ENCODE results near the gene MCC. TPM values are rescaled to one million over a fixed set of nuclear protein-coding genes. Genes with fewer than 3 reads are reported as not detected.

The MCC gene
- total RNA-seq, 1 donor from 2014 or later, result 22.7 TPM

DNA sequence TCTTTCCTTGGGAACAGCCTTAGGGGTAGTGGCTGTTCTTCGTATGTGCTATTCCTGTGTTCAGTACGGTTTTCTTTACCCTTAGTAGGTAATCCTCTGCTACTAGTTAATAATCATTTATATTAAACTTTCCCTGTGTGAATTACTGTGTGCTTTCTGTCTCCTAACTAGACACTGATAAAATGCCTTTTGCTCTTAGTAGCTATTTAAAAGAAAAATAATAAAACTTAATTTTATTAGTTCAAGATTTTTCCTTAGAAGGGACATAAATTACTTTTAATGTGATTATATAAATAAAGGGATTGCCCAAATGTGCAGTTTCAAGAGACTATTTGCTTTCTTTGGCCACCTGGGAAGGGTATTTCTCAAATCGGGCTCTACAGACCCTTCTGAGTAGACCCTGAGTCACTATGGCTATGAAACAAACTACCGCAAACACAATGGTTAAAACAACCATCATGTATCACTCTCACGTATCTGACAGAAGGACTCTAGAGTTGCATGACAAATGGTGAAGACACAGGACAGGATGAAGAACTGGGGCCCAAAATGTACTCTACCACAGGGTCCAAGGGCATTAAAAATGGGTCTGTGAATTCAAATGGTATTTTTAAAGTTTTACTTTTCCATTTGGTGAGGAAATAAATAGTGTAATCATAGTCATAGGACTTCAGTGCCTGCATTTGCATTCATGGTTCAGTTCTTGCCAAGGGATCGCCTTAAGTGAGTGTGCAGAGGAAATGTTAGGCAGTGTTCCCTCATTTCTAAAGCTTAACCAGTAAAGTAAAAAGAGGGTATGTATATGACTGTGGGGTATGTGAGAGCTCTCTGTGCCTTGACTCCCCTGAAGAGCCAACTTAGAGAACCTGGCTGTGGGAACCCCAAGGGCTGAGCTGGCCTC is 150.5 kb downstream of the MCC start:
- peaks cover 4% of the 10 kb centered on the region for H3K4me1 Mint-ChIP-seq (ENCODE audit: unreplicated experiment)
- no peak overlapping the region for H3K27ac Mint-ChIP-seq (ENCODE audit: unreplicated experiment)
- H3K36me3 Mint-ChIP-seq (ENCODE audit: low read depth, unreplicated experiment), result no peaks in the 10 kb centered on the region
- TF ChIP-seq, protein P1, sequence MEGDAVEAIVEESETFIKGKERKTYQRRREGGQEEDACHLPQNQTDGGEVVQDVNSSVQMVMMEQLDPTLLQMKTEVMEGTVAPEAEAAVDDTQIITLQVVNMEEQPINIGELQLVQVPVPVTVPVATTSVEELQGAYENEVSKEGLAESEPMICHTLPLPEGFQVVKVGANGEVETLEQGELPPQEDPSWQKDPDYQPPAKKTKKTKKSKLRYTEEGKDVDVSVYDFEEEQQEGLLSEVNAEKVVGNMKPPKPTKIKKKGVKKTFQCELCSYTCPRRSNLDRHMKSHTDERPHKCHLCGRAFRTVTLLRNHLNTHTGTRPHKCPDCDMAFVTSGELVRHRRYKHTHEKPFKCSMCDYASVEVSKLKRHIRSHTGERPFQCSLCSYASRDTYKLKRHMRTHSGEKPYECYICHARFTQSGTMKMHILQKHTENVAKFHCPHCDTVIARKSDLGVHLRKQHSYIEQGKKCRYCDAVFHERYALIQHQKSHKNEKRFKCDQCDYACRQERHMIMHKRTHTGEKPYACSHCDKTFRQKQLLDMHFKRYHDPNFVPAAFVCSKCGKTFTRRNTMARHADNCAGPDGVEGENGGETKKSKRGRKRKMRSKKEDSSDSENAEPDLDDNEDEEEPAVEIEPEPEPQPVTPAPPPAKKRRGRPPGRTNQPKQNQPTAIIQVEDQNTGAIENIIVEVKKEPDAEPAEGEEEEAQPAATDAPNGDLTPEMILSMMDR (IDR thresholded peaks at IDR 0.05; ENCODE audit: unreplicated experiment), result no peak
- H3K9me3 Mint-ChIP-seq (ENCODE audit: unreplicated experiment), result no peaks in the 10 kb centered on the region
- no peak for DNase-seq (ENCODE audit: low spot score)
- H3K4me3 Mint-ChIP-seq (ENCODE audit: unreplicated experiment), result no peak overlapping the region
- no peaks in the 10 kb centered on the region for H3K27me3 Mint-ChIP-seq (ENCODE audit: unreplicated experiment)

GRCh38 chr5:113336975-113337374 is 151.3 kb downstream of the MCC start:
- Mint-ChIP-seq H3K4me1 (ENCODE audit: unreplicated experiment) (peaks cover 4% of the 10 kb centered on the region), H3K27ac (ENCODE audit: unreplicated experiment) (no peak overlapping the region), H3K27me3 (ENCODE audit: unreplicated experiment) (no peaks in the 10 kb centered on the region), H3K9me3 (ENCODE audit: unreplicated experiment) (no peaks in the 10 kb centered on the region), H3K4me3 (ENCODE audit: unreplicated experiment) (no peak overlapping the region), H3K36me3 (ENCODE audit: low read depth, unreplicated experiment) (no peaks in the 10 kb centered on the region)
- TF ChIP-seq, protein P1 (IDR thresholded peaks at IDR 0.05; ENCODE audit: unreplicated experiment), result no peak
- peak; percentile 30 for DNase-seq (ENCODE audit: low spot score)

GRCh38 chr5:113333411-113333810 is 154.8 kb downstream of the MCC start:
- H3K36me3 Mint-ChIP-seq (ENCODE audit: low read depth, unreplicated experiment), result no peaks in the 10 kb centered on the region
- no peaks in the 10 kb centered on the region for H3K9me3 Mint-ChIP-seq (ENCODE audit: unreplicated experiment)
- no peak overlapping the region for H3K4me3 Mint-ChIP-seq (ENCODE audit: unreplicated experiment)
- DNase-seq (ENCODE audit: low spot score), result no peak
- no peak overlapping the region for H3K27ac Mint-ChIP-seq (ENCODE audit: unreplicated experiment)
- H3K4me1 Mint-ChIP-seq (ENCODE audit: unreplicated experiment), result peaks cover 10% of the 10 kb centered on the region
- TF ChIP-seq, protein P1 (IDR thresholded peaks at IDR 0.05; ENCODE audit: unreplicated experiment), result no peak
- H3K27me3 Mint-ChIP-seq (ENCODE audit: unreplicated experiment), result no peaks in the 10 kb centered on the region

DNA sequence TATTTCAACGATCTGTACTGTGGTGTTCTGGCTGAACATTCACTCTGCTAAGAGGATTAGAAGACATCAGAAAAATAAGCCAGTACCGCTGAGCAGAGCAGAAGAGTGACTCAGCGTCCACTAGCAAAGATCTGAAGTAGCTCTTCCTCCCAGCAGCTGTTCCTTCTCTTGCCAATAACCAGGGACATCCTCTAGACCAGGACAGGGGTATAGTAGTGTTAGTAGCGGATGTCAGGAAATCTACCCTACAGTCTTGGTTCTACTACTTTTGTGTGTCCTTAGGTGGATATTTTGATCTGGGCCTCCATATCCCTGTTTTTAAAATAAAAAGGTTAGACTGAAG is 157.1 kb downstream of the MCC start:
- TF ChIP-seq, protein P1 (IDR thresholded peaks at IDR 0.05; ENCODE audit: unreplicated experiment), result no peak
- Mint-ChIP-seq H3K4me3 (ENCODE audit: unreplicated experiment) (no peak overlapping the region), H3K27ac (ENCODE audit: unreplicated experiment) (no peak overlapping the region), H3K36me3 (ENCODE audit: low read depth, unreplicated experiment) (no peaks in the 10 kb centered on the region), H3K4me1 (ENCODE audit: unreplicated experiment) (peaks cover 10% of the 10 kb centered on the region), H3K27me3 (ENCODE audit: unreplicated experiment) (no peaks in the 10 kb centered on the region), H3K9me3 (ENCODE audit: unreplicated experiment) (no peaks in the 10 kb centered on the region)
- DNase-seq (ENCODE audit: low spot score), result no peak

GRCh38 chr5:113330533-113331208 is 157.6 kb downstream of the MCC start:
- Mint-ChIP-seq H3K27ac (ENCODE audit: unreplicated experiment) (no peak overlapping the region), H3K4me1 (ENCODE audit: unreplicated experiment) (peaks cover 10% of the 10 kb centered on the region), H3K27me3 (ENCODE audit: unreplicated experiment) (no peaks in the 10 kb centered on the region), H3K4me3 (ENCODE audit: unreplicated experiment) (no peak overlapping the region), H3K9me3 (ENCODE audit: unreplicated experiment) (no peaks in the 10 kb centered on the region), H3K36me3 (ENCODE audit: low read depth, unreplicated experiment) (no peaks in the 10 kb centered on the region)
- TF ChIP-seq, protein P1 (IDR thresholded peaks at IDR 0.05; ENCODE audit: unreplicated experiment), result peak; percentile 36
- DNase-seq (ENCODE audit: low spot score), result no peak

Data from endothelial cell (in vitro differentiated cells).